GM18867 (cell line): ENCODE data around the gene KLHL40.

ENCODE experiments used
- ATAC-seq: cut with Tn5 transposase; IDR thresholded peaks from one replicate; pipeline ENCODE4 v1.9.1; 2021; ENCODE audit warnings: mild to moderate bottlenecking, moderate library complexity; ENCODE audit not compliant: unreplicated experiment

Gene KLHL40

DNA sequence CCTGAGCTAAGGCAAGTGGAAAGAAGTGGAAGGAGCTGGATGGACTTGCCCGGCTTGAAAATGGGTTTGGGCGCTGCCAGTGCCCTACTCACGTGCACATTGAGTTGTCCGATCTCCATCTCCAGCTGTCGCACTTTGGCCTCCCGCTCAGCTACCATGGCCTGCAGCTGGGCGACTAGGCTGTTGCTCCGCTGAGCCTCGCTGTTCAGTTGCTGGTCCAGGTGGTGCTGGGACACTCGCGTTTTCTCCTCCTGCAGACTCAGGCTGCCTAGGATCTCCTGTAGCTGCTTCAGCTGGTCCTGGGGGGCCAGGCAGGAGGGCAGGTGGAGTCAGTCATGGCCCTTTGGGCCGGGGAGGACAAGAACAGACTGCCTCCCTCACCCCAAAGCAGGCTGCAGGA lies 50.3 kb downstream of the KLHL40 start:
- ATAC-seq: no peak

- ATAC-seq: no peak
Observed at GRCh38 chr3:42736081-42736480, 50.7 kb downstream of the KLHL40 start.

DNA sequence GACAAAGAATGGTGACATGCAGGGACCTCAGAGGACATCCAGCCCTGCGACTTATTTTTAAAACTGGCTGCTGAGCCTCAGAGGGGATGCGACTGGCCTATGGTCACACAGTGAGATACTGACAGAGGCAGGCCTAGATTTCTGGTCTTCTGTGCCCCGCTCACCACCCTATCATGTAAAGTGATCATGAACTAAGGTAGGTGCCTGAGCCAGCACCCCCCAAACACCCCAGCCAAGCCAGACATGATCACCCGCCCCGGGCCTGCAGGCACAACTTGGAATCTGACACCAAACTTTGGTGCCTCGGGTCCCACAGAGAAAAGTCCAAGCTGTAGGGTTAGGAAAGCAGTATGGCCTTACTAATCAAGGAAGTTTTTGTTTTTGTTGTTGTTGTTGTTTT lies 51.2 kb downstream of the KLHL40 start:
- ATAC-seq: no peak

DNA sequence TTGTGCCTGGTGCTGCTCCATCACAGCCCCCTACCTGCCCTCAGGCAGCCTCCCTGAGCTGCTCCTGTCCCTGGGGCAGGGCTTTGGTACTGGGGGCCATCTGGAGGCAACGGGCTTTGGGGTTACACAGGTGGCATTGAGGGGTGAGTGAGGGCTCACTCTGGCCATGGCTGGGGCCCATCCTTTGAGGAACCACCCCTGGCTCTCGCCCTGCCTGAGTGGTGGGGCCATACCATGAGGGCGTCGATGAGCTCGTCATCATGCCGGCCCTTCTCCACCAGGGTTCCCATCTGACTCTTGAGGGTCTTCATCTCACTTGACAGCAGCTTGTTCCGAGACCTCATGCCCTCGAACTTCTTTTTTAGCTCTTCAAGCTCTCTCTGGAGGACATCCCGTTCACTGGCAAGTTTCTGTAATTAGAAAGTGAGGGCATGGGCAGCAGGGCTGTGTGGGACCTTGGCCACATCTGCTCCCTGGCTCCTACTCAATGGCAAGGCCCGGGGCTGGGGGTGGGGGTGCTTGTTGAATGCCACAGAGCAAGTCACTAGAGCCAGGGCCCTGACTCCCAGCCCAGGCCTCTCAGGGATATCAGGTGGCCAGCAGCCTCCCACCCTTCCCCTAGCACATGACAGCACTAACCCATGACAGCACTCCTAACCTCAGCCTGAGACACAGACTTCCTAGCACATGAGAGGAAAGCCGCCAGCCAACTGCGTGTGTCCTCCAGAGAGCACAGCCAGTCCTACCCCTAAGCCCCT lies 54.2 kb downstream of the KLHL40 start:
- ATAC-seq: no peak

GRCh38 chr3:42741796-42742195 lies 56.5 kb downstream of the KLHL40 start:
- no peak for ATAC-seq
